Adipose tissue (tissue), 3 donors: ENCODE results near the gene SH2D2A. TPM values are rescaled to one million over a fixed set of nuclear protein-coding genes. Genes with fewer than 3 reads are reported as not detected.

Source experiments
- H3K27ac ChIP-seq: one replicate; pipeline ENCODE4 v1.5.1; 2013; ENCODE audit warnings: low read depth, low read length
- WGBS, 3 donors: extraction: QIAGEN DNeasy Blood & Tissue Kit; methylation state at CpG; one replicate each; pipeline ENCODE4 v1.1.7; 2013; 5-methylcytosine and 5-hydroxymethylcytosine counted together
- polyA plus RNA-seq, 3 donors: library from polyadenylated mRNA; stranded (reverse); fragments of 200-250 nt; gene quantifications; one replicate each; pipeline ENCODE4 v1.2.3, GENCODE V29; 2013
- donor health status: healthy with polysubstance abuse.
- donor health status: Bipolar disorder and iron deficiency.
- donor health status: healthy.

SH2D2A gene
- polyA plus RNA-seq, 3 donors = 0.75 to 6.1 (median 3.0) TPM

DNA sequence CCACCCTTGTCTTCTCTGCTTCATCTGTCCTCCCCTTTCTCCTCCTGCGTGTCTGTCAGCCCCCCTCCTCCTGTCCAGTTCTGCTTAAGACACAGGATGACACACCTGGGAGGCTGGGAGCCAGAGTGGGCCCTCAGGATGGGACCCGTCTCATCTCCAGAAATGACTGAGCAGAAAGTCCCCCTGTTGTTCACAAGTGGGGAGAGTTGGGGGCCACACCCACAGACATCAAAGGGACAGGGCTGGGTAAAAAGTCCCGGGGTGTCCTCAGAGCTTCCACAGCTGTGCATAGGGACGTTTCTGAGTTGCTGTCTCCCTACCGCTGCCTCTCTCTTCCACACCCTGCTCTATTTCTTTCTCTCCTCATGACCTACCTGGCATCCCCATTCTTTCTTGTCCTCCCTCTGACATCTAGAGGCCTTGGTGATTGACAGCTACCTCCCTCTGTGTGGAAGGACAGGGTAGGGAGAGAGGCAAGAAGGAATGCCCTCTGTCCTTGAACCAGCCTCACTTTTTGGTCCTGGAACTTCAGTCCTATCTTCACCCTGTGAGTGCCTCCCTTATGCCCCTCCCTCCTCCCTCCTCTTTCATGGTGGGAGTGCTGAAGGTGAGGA, 19.5 kb upstream of the SH2D2A start:
- WGBS, 3 donors = 73 to 76% (median 74%) methylated on average over 5 of the region's 5 CpGs
- H3K27ac ChIP-seq = no peak overlapping the region

DNA sequence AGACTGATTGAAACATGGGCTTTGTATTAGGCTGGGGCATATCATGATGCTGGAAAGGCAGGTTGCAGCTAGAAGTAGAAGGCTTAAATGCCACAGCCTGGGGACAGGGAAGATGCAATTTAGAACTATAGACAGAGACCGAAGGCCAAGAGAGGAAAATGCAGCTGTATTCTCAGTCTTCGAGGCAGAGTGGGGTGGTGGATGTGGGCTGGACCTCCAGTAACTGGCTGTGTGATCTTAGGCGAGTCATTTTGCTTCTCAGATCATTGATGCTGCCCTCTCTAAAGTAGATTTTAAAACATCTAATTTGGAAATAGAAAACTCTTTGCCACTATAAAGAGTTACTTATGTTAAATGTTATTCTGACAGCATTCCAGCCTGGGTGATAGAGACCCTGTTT, 17.7 kb upstream of the SH2D2A start:
- H3K27ac ChIP-seq = no peak overlapping the region
- 75 to 83% (median 82%) methylated on average over 3 of the region's 3 CpGs for WGBS, 3 donors

DNA sequence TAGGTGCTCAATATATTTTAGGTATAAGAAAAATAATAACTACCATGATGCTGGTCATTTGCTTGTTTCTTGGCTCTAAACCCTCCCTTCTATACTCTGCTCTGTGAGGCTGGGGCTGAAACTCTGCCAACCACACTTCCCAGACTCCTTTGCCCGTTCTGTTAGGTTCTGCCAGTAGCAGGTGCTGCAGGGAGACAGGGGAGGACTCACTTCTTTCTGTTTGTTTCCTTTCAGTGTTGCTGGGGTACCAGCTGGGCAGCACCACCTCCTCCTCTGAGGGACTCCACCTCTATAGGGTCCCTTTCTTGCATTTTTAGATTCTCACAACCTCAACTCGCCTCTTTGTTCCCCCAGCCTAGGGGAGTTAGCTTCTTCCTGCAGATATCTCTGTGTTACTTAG, 17.0 kb upstream of the SH2D2A start:
- 47 to 62% (median 58%) methylated on average over 2 of the region's 2 CpGs for WGBS, 3 donors
- no peak overlapping the region for H3K27ac ChIP-seq

DNA sequence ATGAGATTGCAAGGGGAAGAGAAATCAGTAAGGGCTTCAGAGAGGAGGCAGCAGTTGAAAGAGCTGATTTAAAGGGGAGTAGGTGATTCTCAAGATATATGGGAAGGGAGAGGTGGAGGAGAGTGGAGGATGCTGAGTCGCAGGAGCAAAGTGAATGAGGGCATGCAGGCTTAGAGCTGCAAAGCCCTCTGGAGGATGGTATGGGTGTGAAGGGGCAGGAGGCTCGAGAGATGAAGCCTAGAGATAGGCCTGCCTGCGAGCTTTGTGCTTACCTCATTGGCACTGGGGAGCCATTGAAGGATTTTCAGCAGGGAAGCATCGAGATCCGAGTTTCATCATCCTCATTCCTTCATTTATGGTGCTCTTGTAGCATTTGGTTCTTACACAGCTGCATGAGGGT, 15.8 kb upstream of the SH2D2A start:
- WGBS, 3 donors = 57 to 82% (median 74%) methylated on average over 5 of the region's 5 CpGs
- H3K27ac ChIP-seq = no peak overlapping the region

DNA sequence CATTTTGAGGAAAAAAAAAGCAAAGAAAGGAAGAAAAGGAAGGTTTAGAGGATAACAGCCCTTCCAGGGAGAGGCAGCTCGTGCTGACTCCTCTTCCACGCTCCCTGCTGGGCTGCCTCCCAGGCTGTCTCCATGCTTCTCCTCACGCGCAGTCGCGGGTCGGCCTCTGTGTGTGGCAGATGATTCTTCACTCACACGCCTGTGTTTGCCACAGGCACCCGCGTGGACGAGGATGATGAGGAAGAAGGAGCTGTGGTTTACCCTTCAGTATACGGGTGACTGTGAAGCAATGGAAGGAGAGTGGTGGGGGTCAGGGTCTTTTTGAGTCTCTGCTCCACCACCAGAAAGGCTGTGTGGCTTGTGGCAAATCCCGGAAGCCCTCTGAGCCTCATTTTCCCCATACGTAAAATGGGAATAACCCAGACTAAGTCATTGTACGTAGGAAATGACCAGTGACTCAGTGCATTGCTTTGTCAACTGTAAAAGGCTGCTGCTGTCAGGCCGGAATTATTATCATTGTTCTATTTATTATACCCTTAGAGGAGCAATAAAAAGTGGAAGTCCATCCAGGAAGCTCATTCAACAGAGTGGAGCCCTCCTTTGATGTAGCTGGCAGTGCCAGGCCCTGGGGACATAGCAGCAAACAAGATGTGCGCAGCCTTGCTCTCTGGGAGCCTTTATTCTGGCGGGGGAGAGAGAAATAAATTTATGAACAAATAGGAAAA, 11.9 kb upstream of the SH2D2A start:
- 67 to 74% (median 71%) methylated on average over 18 of the region's 18 CpGs for WGBS, 3 donors
- no peak overlapping the region for H3K27ac ChIP-seq

DNA sequence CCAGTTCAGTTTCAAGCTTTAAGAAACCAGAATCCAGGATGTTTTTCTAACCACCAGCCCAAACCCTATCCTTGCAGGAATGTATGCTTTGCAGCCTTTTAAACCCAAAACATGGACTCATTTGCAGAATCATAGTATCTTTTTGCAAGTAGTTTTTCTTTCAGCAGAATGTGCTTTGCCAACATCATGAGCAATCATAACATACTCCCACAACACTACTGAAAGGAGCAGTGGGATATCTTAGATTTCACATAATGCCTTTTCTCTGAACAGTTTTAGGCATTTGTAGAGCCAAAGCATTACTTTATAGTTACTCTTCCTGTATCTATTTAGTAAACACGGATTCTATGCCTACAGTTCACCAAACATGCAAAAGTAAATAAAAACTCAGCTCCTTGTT, 10.0 kb upstream of the SH2D2A start:
- no peak overlapping the region for H3K27ac ChIP-seq
- WGBS, 3 donors = 56 to 58% (median 57%) methylated on average over 1 of the region's 1 CpG

DNA sequence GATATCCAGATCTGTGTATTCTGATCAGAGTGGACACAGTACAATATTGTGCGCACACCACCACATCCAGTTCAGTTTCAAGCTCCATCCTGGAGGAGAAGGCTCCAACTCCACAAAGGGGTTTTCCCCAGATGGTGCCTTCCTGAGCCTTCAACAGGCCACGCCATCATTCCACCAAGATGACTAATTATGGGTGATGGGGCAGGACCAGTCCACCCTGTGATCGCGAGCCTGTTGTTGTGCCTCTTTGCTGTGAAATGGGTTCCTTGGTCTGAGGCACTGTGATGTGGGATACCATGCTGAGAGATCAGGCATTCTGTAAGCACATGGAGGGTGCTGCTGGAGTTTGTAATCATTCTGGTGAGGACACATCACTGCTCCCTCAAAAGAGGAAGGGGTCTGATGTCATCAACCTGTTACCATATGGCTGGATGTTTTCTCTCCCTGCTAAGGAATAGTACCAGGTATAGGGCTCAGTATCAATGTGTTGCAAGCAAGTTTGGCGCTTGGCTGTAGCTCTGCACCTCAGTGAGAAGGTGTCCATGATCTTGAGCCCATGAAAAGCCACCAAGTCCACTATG, 6.7 kb upstream of the SH2D2A start:
- whole genome bisulfite sequencing, 3 donors = 82 to 93% (median 91%) methylated on average over 5 of the region's 5 CpGs

DNA sequence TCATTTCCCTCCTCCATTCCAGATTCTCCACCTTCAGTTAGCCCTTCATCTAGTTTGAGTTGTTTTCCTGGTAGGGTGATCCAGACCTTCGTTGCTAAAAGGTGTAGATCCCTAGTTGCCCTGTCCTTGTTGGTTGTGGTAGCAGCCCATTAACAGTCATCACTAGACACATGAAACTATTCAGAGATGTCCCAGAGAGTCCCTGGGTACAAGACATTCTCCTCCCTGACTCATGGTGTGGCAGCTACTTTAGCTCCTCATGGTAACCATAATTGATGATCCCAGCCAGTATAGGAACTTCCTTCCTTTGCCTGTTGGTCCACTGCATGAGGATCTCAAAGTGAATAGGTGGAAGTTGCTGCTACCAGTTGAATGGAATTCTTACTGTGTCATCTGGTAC, 6.0 kb upstream of the SH2D2A start:
- no peak overlapping the region for H3K27ac ChIP-seq
- 62 to 82% (median 72%) methylated on average over 1 of the region's 1 CpG for WGBS, 3 donors

More for the DNA sequence above, 6.7 kb upstream of the SH2D2A start:
- H3K27ac ChIP-seq = no peak overlapping the region

DNA sequence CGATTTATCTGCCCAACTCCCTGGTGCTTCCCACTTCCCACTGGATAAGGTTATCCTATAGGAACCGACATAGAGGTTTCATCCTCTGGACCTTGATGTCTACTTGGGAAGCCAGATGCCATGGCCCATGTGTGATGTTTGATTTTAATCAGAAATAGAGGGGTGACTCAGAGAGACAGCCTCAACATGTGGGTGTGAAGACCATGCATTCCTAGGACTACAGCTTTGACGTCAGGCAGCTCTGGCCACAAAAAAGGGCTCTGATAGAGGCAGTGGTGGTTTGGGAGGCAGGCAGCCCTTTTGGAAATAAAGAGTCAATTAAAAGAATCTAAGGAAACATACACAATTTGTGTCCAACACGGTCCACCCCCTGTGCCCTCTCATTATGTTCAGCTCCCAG, 5.2 kb upstream of the SH2D2A start:
- H3K27ac ChIP-seq = no peak overlapping the region
- WGBS, 3 donors = 68 to 79% (median 76%) methylated on average over 4 of the region's 4 CpGs

DNA sequence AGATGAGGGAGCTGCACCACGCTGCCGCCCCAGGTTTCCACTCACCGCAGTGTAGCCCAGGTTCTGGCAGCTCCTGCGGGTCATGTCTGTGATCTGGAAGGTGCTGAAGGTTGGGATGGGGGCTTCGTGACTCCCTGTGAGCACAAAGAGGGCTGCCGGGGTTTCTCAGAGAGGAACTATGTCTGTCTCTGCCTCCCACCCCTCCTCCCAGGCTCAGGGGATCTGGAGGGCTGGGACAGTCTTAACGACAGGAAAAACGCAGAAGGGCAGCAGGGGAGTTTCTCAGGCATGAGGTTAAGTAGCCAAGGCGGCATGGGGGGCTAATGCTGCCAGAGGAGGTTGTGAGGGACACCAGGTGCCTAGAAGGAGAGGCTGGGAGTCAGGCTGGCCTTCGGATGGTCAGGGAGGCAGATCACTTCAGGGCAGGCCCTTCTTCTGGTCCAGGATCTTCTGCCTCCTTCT, 656 bp downstream of the SH2D2A start:
- H3K27ac ChIP-seq = no peak overlapping the region
- WGBS, 3 donors = 57 to 72% (median 59%) methylated on average over 10 of the region's 10 CpGs

DNA sequence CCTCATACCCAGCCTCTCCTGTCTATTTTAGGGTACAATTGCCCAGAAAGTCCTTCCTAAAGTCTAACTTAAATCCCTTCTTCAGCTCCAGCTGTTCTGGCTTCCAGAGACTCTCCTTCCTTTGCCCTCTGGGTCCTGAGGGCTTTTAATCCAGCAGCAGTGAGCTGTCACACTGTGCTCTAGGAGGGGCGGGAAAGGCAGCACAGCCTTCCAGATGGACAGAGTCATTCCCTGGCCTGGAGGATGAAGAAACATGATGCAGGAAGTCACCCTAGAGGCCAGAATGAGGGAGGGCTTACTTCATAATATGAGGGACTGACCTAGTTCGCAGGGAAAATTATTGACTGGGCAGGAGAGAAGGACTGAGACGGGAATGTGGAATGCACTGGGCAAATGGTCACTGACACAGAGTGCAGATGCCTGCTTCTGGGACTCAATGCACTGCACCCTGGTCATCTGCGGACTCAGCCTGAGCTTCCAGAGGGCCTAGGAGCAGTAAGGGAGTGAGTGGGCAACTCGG, 1.3 kb downstream of the SH2D2A start:
- H3K27ac ChIP-seq = no peak overlapping the region
- WGBS, 3 donors = 49 to 65% (median 59%) methylated on average over 5 of the region's 5 CpGs

DNA sequence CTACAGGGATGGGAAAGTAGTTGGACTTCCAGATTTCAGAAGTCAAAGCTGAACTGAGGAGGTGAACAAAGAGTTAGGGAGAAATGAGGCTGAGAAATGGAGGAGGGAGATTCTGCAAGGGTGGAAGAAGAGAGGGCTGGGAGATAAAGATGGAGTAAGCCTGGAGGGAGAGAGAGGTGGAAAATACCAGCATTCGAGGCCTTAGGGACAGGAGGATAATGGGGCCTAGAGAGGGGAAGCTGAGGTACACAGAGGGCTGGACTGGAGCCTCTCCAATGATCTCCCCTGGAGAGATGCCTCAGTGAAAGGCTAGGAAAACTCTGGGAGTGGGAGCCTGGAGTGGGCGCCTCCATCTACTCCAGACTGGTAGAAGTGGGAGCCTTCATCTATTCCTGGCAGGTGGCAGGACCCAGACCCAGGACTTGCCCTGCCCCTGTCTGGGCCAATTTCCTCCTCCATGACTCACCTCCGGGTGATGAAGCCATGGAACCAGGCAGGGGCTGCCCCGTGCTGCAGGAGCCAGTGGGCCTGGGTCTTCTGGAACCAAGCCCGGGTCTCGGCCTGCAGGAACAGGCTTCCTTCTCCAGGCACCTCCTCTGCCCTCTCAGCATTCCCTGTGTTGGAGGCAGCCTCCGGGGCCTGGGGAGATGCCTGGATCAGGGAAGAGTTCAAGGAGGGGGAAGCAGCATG, 1.9 kb downstream of the SH2D2A start:
- WGBS, 3 donors = 72 to 84% (median 73%) methylated on average over 7 of the region's 7 CpGs
- no peak overlapping the region for H3K27ac ChIP-seq

DNA sequence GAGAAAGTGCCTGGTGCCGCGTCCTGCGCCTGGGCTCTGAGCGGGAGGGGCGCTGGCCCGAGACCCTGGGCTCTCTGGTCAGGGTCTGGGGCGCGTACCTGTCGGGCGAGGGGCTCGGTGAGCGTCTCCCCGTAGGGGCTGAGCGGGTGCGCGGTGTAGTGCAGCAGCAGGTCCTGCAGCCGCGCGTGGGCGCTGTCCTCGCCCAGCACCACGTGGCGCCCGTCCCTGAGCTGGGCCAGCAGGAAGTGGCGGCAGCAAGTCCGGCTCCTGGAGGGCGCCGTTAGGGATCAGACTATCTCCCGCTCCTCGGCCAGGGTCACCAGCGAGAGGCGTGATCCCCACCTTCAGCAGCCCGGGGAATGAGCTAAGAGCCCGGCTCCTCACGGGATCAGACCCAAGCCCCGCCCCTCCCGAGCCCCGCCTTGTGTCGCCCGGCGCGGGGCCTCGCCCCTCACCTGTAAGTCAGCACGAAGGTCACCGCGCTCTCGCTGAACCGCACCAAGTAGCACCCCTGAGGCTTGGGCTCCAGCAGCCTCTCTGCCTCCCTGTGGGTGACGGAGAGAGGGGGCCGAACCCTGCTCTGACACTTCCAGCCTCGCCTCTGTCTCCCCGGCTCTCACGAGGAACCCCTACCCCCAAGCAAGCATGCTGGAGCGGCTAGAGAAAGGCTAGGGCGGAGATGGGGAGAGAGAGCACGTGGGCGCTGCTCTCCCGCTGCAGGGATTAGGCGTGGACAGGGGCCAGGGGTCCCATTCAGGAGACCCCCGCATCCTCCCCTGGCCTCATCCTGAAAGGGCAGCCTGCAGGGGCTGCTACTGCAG, 2.7 kb downstream of the SH2D2A start:
- WGBS, 3 donors = 10 to 13% (median 12%) methylated on average over 57 to 60 of the region's 60 CpGs
- H3K27ac ChIP-seq = no peak overlapping the region

DNA sequence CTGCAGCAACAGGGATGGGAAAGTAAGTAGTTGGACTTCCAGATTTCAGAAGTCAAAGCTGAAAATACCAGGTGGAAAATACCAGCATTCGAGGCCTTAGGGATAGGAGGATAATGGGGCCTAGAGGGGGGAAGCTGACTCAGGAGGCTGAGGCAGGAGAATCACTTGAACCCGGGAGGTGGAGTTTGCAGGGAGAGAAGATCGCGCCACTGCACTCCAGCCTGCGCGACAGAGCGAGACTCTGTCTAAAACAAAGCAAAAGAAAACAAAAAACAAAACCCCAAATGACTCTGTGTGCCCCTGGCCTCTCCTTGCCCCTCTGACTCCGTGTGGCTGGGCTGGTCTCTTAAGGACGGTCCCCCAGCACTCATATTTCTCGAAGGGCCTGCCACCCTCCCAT, 3.4 kb downstream of the SH2D2A start:
- H3K27ac ChIP-seq = no peak overlapping the region
- WGBS, 3 donors = 41 to 60% (median 53%) methylated on average over 10 of the region's 10 CpGs

DNA sequence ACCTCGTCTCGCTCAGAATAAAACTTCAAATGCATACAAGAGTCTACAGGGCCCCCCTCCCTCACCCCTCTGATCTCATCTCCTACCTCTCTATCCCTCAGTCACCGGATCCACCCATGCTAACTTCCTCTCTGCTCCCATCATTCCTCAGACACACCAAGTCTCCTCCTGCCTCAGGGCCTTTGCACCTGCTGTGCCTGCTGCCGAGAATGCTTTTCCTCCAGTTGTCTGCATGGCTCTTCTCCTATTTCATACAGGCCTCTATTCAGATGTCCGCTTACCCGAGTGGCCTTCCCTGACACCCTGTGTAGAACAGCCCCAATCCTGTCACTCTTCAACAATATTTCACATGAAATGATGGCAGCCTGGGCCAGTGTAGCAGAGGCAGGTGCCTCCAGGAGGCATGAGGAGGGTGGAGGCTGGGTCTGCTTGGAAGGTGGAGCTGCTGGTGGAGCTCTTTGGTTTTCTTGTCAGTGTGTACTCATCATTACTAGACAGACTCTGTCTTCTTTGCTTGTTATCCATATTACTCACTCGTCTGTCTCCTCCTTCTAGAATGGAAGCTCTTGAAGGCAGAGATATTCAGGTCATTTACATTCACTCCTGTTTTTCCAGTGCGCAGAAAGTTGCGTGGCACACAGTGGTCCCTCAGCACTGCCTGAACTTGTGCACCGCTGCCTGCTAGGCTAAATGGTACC, 4.2 kb downstream of the SH2D2A start:
- WGBS, 3 donors = 96 to 97% (median 97%) methylated on average over 10 of the region's 10 CpGs
- H3K27ac ChIP-seq = no peak overlapping the region

DNA sequence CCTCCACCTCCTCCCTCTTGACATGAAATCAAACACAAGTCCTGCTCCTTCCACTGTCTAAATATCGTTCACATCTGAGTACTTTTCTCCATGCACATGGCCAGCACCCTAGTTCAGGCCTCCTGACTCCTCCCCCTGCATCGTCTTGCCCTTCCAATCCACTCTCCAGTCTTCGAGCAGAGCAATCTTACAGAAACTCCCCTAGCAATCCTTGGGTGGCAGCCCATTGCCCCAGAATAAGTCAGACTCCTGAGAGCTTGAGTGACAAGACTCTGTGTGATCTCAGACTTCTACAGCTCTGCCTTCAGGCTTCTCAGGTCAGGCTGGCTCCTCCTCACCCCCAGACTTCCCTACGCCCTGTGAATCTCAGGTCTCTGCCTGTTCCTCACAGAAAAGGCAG, 5.5 kb downstream of the SH2D2A start:
- WGBS, 3 donors = 64 to 66% (median 66%) methylated on average over 4 of the region's 4 CpGs
- no peak overlapping the region for H3K27ac ChIP-seq

DNA sequence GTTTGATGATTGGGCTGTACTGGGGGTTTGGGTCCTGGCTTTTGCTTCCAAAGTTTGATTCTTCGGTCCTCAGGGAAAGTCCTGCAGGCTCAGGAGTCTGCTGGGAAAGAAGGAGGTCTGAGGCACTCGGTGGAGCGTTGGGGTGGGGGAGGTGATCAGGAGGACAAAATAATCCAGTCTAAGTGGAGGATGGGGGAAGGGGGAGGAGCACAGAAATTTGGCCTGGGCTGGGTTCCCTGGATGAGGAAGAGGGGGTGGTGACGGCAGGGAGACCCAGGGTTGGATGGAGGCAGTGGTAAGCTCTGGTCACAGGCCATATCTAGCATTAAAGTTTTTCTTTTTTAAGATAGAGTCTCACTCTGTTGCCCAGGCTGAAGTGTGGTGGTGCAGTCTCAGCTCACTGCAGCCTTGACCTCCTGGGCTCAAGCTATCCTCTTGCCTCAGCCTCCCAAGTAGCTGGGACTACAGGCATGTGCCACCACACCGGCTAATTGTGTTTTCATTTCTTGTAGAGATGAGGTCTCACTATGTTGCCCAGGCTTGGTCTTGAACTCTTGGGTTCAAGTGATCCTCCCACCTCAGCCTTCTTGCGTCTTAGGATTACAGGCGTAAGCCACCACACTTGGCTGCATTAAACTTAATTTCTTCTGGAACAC, 6.8 kb downstream of the SH2D2A start:
- no peak overlapping the region for H3K27ac ChIP-seq
- WGBS, 3 donors = 80 to 88% (median 88%) methylated on average over 7 of the region's 7 CpGs
